Astrocyte (in vitro differentiated cells and primary cell): Measurements from ENCODE around the gene MMP10. TPM values are rescaled to one million over a fixed set of nuclear protein-coding genes. Genes with fewer than 3 reads are reported as not detected.

Experiments
- DNase-seq: peaks from one replicate; pipeline ENCODE4 v3.0.0-alpha.2; 2010; ENCODE audit warnings: low read depth
- FAIRE-seq: peaks from 2 replicates; lab custom pipeline; 2011; peaks lifted over from hg19 to GRCh38; lab: Jason Lieb, UNC
- H2AFZ ChIP-seq: 2 replicates; pipeline ENCODE4 v1.6.0; 2012; ENCODE audit warnings: low read depth, low read length, inconsistent platforms
- H3K27ac ChIP-seq: 2 replicates; pipeline ENCODE4 v1.5.1; 2011; ENCODE audit warnings: low read depth, low read length, inconsistent platforms
- H3K27me3 ChIP-seq: 2 replicates; pipeline ENCODE4 v1.6.0; 2011; ENCODE audit warnings: low read length, inconsistent platforms; ENCODE audit not compliant: insufficient read depth
- H3K36me3 ChIP-seq: 2 replicates; pipeline ENCODE4 v1.5.1; 2011; ENCODE audit warnings: low read length, inconsistent platforms; ENCODE audit not compliant: insufficient read depth
- H3K4me1 ChIP-seq: 2 replicates; pipeline ENCODE4 v1.5.1; 2011; ENCODE audit warnings: low read length, inconsistent platforms; ENCODE audit not compliant: insufficient read depth
- H3K4me2 ChIP-seq: 2 replicates; pipeline ENCODE4 v1.6.0; 2012; ENCODE audit warnings: low read length, inconsistent platforms
- H3K4me3 ChIP-seq: 2 replicates; pipeline ENCODE4 v1.5.1; 2011; ENCODE audit warnings: low read depth, mild to moderate bottlenecking, low read length, inconsistent platforms; ENCODE audit not compliant: insufficient read depth
- H3K79me2 ChIP-seq: 2 replicates; pipeline ENCODE4 v1.6.0; 2012; ENCODE audit warnings: mild to moderate bottlenecking, low read length, inconsistent platforms; ENCODE audit not compliant: insufficient read depth
- H3K9ac ChIP-seq: 2 replicates; pipeline ENCODE4 v1.6.0; 2012; ENCODE audit warnings: mild to moderate bottlenecking, low read length, inconsistent platforms
- H3K9me3 ChIP-seq: 2 replicates; pipeline ENCODE4 v1.5.1; 2012; ENCODE audit warnings: low read depth, mild to moderate bottlenecking, low read length, inconsistent platforms; ENCODE audit not compliant: insufficient read depth
- H4K20me1 ChIP-seq: 2 replicates; pipeline ENCODE4 v1.6.0; 2012; ENCODE audit warnings: low read length, inconsistent platforms; ENCODE audit not compliant: insufficient read depth
- H3K27ac Mint-ChIP-seq: one replicate; pipeline ENCODE4 v1.8.0; 2021; ENCODE audit warnings: mild to moderate bottlenecking, mixed read lengths; ENCODE audit not compliant: unreplicated experiment
- H3K27me3 Mint-ChIP-seq: one replicate; pipeline ENCODE4 v1.8.0; 2021; ENCODE audit warnings: low read depth, mixed read lengths; ENCODE audit not compliant: unreplicated experiment
- H3K36me3 Mint-ChIP-seq: one replicate; pipeline ENCODE4 v1.8.0; 2021; ENCODE audit warnings: low read depth, mixed read lengths; ENCODE audit not compliant: unreplicated experiment
- H3K4me1 Mint-ChIP-seq: one replicate; pipeline ENCODE4 v1.8.0; 2021; ENCODE audit warnings: low read depth, mixed read lengths; ENCODE audit not compliant: unreplicated experiment
- H3K4me3 Mint-ChIP-seq: one replicate; pipeline ENCODE4 v1.8.0; 2021; ENCODE audit warnings: mild to moderate bottlenecking, moderate library complexity, mixed read lengths; ENCODE audit not compliant: unreplicated experiment
- H3K9me3 Mint-ChIP-seq: one replicate; pipeline ENCODE4 v1.8.0; 2021; ENCODE audit warnings: mild to moderate bottlenecking, mixed read lengths; ENCODE audit not compliant: unreplicated experiment
- EZH2 ChIP-seq: IDR thresholded peaks from 2 replicates; pipeline ENCODE4 v1.6.1; 2012; ENCODE audit warnings: mild to moderate bottlenecking, low read length, inconsistent platforms; ENCODE audit not compliant: insufficient read depth
- total RNA-seq: library from RNA; stranded (reverse); gene quantifications from 2 replicates; pipeline ENCODE4 v1.2.1, GENCODE V29; 2021
- TF ChIP-seq, protein P1 (sequence below): IDR thresholded peaks from 2 replicates; pipeline ENCODE4 v1.5.1; 2011; ENCODE audit warnings: low read depth, mild to moderate bottlenecking, inconsistent platforms, low read length, moderate library complexity; ENCODE audit not compliant: insufficient read depth

The MMP10 gene
- total RNA-seq, 1 donor from 2014 or later = 1.1 TPM

DNA sequence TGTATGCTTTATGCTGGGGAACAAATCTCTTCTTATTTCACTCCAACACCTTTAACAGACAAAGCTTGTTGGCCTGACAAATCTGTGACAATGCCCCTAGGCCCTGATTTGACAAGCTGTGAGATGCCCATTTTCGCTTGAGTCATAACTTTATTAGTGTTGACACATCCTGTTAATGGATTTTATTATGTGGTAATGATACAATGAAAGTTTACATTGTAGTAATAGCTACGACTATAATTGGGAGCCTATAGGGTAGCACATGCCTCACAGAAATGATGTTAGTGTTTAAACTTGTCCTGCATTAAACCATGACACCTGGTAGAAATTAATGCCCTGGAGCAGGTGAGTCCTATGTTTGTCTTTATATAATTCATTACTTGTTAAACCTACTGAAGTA is 3.3 kb upstream of the MMP10 start:
- no peaks in the 10 kb centered on the region for H3K36me3 ChIP-seq
- no peaks in the 10 kb centered on the region for H3K79me2 ChIP-seq
- TF ChIP-seq, protein P1, sequence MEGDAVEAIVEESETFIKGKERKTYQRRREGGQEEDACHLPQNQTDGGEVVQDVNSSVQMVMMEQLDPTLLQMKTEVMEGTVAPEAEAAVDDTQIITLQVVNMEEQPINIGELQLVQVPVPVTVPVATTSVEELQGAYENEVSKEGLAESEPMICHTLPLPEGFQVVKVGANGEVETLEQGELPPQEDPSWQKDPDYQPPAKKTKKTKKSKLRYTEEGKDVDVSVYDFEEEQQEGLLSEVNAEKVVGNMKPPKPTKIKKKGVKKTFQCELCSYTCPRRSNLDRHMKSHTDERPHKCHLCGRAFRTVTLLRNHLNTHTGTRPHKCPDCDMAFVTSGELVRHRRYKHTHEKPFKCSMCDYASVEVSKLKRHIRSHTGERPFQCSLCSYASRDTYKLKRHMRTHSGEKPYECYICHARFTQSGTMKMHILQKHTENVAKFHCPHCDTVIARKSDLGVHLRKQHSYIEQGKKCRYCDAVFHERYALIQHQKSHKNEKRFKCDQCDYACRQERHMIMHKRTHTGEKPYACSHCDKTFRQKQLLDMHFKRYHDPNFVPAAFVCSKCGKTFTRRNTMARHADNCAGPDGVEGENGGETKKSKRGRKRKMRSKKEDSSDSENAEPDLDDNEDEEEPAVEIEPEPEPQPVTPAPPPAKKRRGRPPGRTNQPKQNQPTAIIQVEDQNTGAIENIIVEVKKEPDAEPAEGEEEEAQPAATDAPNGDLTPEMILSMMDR = no peak
- TF ChIP-seq EZH2 = no peak
- H3K36me3 Mint-ChIP-seq = no peaks in the 10 kb centered on the region
- no peaks in the 10 kb centered on the region for H3K27me3 Mint-ChIP-seq
- H2AFZ ChIP-seq = no peak overlapping the region
- FAIRE-seq = no peak
- H3K9me3 ChIP-seq = no peaks in the 10 kb centered on the region
- no peak overlapping the region for H3K4me3 ChIP-seq
- no peaks in the 10 kb centered on the region for H3K9me3 Mint-ChIP-seq
- no peak overlapping the region for H3K4me2 ChIP-seq
- H3K9ac ChIP-seq = no peak overlapping the region
- H3K4me1 Mint-ChIP-seq = peaks cover 7% of the 10 kb centered on the region
- H3K4me3 Mint-ChIP-seq = no peak overlapping the region
- DNase-seq = no peak
- H4K20me1 ChIP-seq = no peaks in the 10 kb centered on the region
- no peak overlapping the region for H3K27ac ChIP-seq
- H3K4me1 ChIP-seq = no peaks in the 10 kb centered on the region
- no peaks in the 10 kb centered on the region for H3K27me3 ChIP-seq
- H3K27ac Mint-ChIP-seq = no peak overlapping the region

DNA sequence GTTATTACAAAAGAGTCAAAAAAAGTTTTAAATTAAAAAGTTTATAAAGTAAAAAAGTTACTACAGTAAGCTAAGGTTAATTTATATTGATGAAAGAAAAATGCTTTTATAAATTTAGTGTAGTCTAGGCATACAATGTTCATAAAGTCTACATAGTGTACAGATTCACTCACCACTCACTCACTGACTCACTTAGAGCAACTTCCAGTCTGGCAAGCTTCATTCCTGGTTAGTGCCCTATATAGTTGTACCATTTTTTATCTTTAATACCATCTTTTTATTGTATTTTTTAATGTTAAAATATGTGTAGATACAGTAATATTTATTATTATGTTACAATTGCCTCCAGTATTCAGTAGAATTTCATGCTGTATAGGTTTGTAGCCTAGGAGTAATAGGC is 2.6 kb upstream of the MMP10 start:
- H3K27ac Mint-ChIP-seq = no peak overlapping the region
- no peak overlapping the region for H3K4me3 ChIP-seq
- no peaks in the 10 kb centered on the region for H3K36me3 Mint-ChIP-seq
- H3K36me3 ChIP-seq = no peaks in the 10 kb centered on the region
- no peaks in the 10 kb centered on the region for H3K79me2 ChIP-seq
- H4K20me1 ChIP-seq = no peaks in the 10 kb centered on the region
- no peak overlapping the region for H3K9ac ChIP-seq
- H3K27me3 Mint-ChIP-seq = no peaks in the 10 kb centered on the region
- no peak overlapping the region for H3K4me2 ChIP-seq
- no peaks in the 10 kb centered on the region for H3K9me3 Mint-ChIP-seq
- H3K4me1 ChIP-seq = no peaks in the 10 kb centered on the region
- TF ChIP-seq, protein P1 = no peak
- no peak for TF ChIP-seq EZH2
- H3K4me1 Mint-ChIP-seq = peaks cover 7% of the 10 kb centered on the region
- H3K4me3 Mint-ChIP-seq = no peak overlapping the region
- H3K9me3 ChIP-seq = no peaks in the 10 kb centered on the region
- no peak overlapping the region for H3K27ac ChIP-seq
- H2AFZ ChIP-seq = no peak overlapping the region
- DNase-seq (no peak), FAIRE-seq (no peak)
- H3K27me3 ChIP-seq = no peaks in the 10 kb centered on the region

DNA sequence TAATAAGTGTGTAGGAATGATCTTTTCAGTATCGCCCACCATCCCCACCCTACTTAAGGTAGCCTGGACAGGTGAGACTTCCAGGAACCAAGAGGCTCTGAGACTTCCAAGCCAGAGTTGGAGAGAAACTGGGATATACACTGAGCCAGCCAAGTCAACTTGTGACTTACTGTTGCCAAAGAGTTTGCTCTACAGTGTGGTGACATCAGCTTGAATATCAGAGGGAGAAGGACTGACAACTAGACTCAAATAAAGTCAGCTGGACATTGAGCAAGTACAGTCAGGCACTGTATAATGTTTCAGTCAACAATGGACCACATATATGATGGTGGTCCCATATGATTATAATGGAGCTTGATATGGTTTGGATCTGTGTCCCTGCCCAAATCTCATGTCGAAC is 1.2 kb upstream of the MMP10 start:
- H3K36me3 ChIP-seq = no peaks in the 10 kb centered on the region
- FAIRE-seq = peak; percentile 69
- no peak overlapping the region for H3K4me3 Mint-ChIP-seq
- no peak overlapping the region for H3K4me3 ChIP-seq
- DNase-seq = no peak
- no peaks in the 10 kb centered on the region for H3K9me3 Mint-ChIP-seq
- H3K27ac ChIP-seq = no peak overlapping the region
- TF ChIP-seq, protein P1 = no peak
- TF ChIP-seq EZH2 = no peak
- H3K9ac ChIP-seq = no peak overlapping the region
- no peaks in the 10 kb centered on the region for H3K79me2 ChIP-seq
- H3K4me1 Mint-ChIP-seq = peaks cover 7% of the 10 kb centered on the region
- H3K9me3 ChIP-seq = no peaks in the 10 kb centered on the region
- H3K27me3 Mint-ChIP-seq = no peaks in the 10 kb centered on the region
- no peaks in the 10 kb centered on the region for H3K36me3 Mint-ChIP-seq
- H3K4me2 ChIP-seq = no peak overlapping the region
- no peaks in the 10 kb centered on the region for H3K27me3 ChIP-seq
- no peaks in the 10 kb centered on the region for H3K4me1 ChIP-seq
- no peak overlapping the region for H2AFZ ChIP-seq
- H4K20me1 ChIP-seq = no peaks in the 10 kb centered on the region
- no peak overlapping the region for H3K27ac Mint-ChIP-seq
